HG03469 (cell line): ENCODE measurements around the gene TMEM269.
A peak's percentile ranks its signal among the peaks of the same experiment; 100 is the strongest.

Experiments used
- ATAC-seq: cut with Tn5 transposase; IDR thresholded peaks from one replicate; pipeline ENCODE4 v1.9.1; 2021; ENCODE audit warnings: mild to moderate bottlenecking, moderate library complexity, moderate number of reproducible peaks; ENCODE audit not compliant: unreplicated experiment

The TMEM269 gene

DNA sequence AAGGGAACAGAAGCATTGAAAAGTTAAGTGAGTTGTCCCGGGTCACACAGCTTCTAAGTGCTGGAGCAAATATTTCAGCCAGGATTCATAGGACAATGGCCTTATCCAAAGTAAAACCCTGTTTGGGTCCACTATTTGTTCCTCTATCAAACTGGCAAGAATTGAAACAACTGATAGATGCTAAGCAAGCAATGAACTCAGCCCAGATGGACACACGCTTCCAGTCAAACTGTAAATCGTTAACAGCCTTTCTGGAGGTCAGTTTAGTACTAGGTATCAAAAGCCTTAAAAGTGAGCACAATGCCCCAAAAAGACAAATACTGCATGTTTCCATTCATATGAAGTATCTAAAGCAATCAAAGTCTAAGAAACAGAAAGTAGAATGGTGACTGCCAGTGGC lies 33.2 kb downstream of the TMEM269 start:
- no peak for ATAC-seq

DNA sequence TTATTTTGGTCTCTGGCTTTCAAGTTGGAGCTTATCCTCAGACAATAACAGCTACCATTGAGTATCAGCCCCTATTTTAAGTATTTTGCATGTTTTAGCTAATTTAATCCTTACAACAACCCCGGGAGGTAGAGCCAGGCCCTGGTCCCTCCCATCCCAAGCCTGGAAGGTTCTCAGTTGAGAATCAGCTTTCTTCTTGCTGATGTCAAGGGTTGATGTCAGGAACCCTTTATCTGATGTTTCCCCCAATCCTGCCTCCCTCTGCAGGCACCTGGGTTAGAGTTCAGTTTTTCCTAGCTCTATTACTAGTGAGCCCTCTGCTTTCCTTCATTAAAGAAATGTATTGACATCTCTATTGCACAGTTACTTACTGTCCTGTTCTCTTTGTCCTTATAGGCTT lies 36.0 kb downstream of the TMEM269 start:
- no peak for ATAC-seq

DNA sequence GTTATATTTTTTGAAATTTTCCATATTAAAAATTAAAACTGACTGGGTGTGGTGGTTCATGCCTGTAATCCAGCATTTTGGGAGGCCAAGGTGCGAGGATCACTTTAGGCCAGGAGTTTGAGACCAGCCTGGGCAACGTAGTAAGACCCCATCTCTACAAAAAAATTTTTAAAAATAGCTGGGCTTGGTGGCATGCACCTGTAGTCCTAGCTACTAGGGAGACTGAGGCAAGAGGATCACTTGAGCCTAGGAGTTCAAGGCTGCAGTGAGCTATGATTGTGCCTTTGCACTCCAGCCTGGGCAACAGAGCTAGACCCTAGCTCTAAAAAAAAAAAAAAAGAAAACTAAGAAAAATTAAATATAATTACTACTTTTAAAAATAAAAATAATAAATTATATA lies 36.9 kb downstream of the TMEM269 start:
- no peak for ATAC-seq

DNA sequence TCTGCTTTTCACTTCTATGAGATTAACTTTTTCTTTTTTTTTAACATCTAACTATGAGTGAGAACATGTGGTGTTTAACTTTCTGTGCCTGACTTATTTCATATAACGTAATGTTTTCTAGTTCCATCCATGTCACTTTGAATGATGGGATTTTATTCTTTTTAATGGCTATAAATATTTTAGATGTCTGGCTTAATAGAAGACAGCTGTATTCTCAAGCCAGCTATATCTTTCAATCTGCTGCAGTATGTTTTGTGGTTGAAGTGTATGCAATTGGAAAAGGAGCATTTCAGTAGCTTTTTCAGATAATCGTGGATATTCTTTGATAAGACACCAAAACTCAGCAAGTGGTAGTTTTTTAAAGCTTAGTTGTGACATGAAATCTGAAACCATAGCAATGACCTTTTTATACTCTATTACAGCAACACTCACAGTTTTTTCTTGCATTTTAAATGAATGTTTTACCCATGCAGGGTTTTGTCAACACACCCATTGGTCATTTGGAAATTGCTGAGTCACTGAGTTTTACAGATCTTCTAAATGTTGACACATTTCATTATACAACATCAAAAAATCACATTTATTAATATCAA lies 38.1 kb downstream of the TMEM269 start:
- ATAC-seq: no peak

DNA sequence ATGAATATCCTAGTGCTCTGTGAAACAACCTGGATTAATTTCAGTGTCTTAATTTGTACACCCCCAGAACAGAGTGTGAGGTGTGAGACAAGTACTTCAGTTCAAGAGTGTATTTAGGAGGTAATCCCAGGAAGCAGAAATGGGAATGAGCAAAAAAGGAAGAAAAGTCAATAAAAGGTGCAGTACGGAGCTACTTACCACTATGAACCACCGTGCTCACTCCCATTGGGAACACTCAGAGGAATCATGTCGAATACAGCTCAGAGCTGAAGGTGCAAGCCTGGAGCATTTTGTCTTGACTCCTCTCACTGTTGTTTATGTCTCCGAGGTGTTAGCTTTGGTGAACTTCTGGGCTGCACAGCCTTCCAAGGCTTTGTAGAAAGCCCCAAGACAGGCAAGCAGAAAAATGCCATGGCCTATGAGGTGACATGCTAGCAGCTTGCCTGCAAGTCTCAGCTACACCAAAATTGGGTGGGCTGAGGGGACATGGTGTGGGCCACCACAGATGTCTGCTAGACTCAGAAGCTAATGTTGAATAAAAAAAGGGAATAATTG lies 39.8 kb downstream of the TMEM269 start:
- no peak for ATAC-seq

DNA sequence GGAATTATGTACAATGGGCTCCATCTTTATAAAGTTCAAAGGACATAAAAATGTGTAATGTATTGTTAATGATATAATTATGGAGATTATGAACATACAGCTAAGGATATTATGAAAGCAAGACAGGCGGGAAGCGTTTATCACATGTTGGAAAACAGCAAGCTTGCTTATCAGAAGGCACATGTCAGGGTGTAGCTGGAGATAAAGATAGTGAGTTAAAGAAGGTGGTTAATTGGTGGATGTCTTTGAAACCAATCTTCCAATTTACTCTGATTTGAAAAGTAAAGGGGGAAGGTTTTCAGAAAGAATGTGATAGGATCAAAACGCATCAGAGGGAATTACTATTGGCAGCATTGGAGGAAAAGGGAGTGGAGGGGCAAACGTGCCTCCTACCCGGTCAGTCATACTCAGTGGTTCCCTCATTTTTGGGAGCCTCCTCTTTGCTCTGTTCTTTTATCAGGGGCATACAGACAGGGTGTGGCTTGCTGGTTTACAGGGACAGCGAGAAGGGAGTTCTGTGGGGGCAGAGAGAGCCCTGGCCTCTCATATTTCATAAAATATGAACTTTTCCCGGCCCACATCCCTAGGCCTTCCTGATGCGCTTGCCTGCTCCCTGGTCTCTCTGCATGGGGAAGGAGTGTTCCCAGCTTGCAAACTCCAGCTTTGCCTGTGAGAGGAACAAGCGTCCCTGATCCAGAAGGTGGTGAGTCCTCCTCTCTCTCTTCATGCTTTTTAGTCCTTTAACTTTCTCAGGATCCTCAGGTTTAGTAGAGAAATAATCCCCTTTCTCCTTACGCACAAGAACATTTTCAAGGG lies 40.5 kb downstream of the TMEM269 start:
- ATAC-seq: no peak

DNA sequence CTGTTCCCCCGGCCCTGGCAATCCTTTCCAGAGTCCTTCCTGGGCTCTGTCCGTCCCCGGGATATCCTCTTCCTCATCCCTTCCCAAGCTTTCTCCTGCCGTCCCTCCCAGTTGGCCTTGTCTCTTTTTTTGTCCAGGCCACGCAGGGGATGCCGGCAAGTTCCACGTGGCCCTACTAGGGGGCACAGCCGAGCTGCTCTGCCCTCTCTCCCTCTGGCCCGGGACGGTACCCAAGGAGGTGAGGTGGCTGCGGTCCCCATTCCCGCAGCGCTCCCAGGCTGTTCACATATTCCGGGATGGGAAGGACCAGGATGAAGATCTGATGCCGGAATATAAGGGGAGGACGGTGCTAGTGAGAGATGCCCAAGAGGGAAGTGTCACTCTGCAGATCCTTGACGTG lies 45.8 kb downstream of the TMEM269 start:
- no peak for ATAC-seq

DNA sequence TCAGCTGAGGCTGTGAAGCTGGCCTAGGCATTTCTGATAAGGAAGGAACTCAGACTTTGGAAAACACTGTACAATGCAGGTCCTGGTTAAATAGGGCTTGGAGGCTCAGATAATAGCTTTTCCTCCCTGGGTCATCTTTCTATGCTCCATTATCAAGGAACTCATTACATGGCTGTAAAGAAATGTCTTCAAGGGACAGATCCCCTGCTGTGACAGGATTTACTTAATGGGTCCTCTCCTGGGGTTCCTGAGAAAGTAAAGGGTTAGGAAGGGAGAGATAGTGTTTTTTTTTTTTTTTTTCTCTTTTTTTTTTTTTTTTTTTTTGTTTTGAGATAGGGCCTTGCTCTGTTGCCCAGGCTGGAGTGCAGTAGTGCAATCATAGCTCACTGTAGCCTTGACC lies 46.5 kb downstream of the TMEM269 start:
- ATAC-seq: no peak

DNA sequence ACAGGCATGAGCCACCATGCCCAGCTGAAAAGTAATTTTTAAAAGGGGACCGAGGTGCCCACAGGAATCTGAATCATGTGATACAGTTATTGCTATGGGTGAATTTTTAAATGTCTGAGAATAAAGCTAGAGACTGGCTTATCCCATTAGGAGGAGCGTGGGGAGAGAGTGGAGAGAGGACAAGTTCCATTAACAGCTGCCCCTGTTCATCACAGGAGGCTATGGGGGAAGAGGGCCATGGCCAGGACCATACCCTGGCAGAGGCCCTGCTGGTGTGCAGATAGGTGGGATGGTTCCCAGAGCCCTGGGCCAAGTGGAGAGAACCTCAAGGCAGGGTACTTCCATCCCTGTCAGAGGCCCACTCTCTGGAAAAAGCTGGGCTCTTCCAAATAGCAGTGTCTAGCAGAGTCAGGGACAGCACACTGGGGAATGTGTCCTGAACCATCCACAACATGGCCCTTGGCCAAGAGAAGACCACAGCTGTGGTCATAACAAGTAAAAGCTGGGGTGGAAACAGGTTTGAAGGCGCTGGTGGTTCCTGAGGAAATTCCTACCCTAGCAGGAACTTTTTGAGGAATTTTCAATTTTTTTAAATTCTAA lies 48.0 kb downstream of the TMEM269 start:
- no peak for ATAC-seq

DNA sequence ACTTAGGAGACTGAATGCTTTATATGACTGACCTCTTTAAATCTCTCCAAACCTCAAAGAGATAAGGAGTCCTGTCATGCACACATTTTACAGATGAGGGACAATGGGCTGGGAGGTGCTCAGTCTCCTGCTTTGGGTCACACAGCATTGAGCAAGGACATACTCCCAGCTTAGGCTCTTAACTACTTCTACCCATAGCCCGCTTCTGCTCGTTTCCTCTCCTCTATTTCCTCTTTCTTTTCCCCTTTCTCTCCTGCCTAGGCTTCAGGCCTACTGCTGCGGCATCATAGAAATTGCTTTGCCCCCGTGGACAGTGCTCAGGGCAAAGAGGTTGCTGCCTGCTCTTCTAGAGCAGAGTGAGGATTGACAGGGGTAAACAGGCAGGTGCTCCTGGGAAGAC lies 49.2 kb downstream of the TMEM269 start:
- ATAC-seq: no peak

DNA sequence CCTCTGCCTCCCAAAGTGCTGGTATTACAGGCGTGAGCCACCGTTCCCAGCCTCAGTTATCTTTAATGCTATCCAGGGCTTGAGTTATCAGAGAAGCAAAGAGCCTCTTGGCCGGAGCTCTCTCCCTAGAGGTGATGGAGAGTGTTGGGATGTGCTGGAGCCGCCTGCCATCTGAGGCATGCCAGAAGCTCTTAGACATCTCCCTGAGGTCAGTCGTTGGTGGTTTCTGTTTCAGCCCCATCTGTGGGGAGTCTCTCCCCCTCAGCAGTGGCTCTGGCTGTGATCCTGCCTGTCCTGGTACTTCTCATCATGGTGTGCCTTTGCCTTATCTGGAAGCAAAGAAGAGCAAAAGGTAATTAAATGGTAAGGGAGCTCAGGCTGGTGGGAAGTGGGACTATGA lies 50.0 kb downstream of the TMEM269 start:
- no peak for ATAC-seq

DNA sequence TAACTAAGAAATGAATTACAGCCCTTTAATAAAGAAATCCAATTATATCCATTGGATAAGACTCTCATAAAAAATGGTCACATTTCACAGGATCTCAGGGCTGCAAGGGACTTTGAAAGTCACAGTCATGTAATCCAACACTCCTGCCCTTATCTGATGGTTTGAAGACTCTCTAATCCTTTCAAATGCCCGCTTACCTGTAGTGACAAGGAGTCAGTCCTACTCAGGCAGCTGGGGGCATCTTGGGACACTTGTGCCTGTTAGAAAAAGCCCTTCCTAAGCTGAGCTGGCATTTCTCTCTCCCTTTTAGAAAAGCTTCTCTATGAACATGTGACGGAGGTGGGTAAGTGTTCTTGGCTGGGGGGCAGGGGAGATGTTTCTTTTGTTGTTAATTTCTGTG lies 50.6 kb downstream of the TMEM269 start:
- no peak for ATAC-seq

DNA sequence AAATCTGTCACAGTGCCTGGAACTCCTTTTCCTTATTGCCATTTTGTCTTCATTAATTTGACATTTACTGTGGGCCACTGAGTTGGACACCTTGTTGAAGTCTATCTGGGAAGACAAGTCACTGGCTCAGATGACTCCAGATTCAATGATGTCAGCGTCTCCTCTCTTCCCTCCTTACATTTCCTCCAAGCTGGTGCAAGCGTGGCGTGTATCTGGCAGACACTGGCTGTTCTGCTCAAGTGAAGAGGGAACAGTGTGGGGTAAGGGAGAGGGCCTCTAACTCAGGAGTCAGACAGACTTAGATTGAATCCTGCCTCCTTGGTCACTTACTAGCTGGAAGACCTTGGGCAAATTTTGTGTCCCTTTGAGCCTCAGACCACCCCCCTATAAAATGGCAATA lies 52.9 kb downstream of the TMEM269 start:
- no peak for ATAC-seq

DNA sequence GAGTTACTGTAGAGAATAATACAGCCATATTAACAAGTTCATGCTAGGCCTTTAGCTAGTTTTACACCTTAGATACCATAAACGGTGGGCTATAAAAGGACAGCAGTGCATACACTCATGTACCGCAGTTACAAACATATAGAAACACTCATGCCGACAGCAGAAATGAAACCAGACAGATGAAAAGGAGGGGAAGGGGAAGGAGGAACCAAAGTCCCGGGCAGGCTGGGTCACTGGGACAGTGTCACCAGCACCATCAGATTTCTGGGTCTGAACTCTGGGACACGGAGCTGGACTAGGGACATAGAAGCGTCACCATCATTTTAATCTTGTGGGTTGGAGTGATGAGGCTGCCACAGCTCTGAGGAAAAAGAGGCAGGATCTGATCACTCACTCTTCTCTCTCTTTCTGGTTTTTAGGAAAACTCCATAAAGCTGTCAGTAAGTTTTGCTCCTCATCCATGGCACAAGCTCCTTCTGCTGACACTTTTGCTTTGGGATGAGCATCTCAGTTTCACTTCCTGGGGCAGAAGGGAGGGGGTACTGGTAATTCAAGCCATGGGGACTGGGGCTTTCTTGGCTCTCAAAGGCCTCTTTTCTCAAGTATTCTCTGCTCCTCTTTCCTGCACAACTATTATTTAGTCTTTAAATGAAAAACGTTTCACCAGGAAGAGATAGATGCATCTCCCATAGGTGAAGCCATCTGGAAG lies 53.8 kb downstream of the TMEM269 start:
- ATAC-seq: no peak

DNA sequence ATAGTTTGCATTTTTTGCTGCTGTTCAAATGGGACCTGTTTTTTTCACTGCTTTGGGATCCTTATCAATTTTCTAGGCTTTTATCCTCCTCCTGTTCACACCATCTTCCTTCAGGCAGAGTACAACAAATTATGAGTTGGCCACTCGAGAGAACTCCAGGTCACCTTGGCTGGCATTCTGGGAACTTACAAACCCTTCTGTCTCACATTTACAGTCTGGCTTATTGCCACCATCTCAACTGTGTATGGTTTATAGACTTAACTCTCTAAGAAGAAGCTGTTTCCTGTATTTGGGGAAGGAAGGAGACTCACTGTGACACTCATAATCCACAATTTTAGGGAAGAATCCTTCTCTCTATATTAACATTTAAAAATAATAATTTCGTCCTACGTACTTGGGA lies 56.2 kb downstream of the TMEM269 start:
- ATAC-seq: no peak

DNA sequence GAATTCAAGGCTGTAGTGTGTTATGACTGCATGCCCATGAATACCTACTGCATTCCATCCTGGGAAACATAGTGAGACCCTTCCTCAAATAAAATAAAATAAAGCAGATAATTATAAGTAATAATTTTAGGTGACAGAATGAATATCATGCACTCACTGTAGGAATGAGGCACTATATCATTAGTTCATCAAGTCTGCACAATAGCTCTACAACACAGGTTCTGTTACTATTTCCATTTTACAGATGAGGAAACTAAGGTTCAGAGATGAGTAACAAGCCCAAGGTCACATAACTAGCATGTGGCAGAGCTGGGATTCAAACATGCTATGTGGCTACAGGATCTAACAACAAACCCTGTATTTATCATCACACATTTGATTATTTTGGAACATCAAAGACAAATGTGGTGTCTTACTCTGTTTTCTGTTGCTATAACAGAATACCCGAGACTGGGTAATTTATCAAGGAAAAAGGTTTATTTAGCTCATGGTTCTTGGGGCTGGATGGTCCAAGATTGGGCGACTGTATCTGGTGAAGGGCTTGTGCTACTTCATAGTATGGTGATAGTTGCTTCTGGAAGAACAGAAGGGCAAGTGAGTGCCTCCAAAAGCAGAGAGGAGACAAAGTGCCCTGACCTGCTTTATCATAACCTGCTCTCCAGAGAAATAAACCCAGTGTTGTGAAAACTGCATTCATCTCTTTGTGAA lies 56.8 kb downstream of the TMEM269 start:
- ATAC-seq: no peak

DNA sequence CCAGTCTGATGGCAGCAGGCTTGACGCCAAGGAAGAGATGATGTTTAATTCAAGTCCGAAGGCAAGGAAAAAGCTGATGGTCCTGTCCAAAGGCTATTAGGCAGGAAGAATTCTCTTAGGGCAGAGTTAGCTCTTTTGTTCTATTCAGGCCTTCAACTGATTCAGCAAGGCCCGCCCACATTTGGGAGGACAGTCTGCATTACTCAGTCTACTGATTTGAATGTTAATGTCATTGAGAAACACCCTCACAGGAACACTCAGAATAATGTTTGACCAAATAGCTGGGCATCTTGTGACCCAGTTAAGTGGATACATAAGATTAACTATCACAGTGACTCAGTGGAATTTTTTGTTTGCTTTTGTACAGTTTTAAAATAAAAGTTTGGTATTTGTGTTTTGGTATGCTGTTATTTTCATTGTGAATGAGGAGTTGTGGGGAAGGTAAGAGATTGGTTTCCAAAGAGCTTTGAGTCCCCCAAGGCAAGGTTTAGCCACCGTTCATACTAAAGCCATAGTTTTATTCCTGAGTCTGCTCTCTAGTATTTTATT lies 59.9 kb downstream of the TMEM269 start:
- ATAC-seq: no peak

DNA sequence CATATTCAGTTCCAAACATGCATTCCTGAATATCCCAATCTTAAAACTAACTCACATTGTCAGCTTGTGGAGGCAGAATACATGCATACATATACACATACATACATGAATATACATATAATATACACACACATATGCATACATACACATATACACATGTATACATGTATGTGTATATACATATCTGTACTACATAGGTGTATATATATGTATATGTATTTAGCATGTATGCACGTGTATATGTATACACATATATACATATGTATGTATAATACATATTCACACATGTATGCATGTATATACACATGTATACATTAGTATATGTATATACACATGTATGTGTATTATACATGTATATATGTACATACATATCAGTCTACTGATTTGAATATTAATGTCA lies 60.4 kb downstream of the TMEM269 start:
- no peak for ATAC-seq

DNA sequence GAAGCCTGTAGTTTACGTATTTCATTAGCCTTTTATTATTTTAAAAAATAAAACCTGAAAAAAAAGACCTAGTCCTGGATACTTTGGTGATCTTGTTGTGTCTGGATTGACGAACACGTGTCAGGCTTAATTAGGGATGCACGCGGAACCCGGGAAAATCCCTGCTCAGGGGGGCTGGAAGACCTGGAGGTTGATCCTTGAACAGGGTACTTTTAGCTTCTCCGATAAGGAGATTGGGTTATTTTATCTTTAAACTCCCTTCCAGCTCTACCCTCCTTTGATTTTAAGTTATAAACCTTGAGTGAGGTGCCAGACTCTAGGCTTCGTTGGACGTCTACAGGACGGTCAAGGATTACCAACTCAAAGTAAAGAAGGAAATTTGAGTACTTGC lies 61.1 kb downstream of the TMEM269 start:
- no peak for ATAC-seq

DNA sequence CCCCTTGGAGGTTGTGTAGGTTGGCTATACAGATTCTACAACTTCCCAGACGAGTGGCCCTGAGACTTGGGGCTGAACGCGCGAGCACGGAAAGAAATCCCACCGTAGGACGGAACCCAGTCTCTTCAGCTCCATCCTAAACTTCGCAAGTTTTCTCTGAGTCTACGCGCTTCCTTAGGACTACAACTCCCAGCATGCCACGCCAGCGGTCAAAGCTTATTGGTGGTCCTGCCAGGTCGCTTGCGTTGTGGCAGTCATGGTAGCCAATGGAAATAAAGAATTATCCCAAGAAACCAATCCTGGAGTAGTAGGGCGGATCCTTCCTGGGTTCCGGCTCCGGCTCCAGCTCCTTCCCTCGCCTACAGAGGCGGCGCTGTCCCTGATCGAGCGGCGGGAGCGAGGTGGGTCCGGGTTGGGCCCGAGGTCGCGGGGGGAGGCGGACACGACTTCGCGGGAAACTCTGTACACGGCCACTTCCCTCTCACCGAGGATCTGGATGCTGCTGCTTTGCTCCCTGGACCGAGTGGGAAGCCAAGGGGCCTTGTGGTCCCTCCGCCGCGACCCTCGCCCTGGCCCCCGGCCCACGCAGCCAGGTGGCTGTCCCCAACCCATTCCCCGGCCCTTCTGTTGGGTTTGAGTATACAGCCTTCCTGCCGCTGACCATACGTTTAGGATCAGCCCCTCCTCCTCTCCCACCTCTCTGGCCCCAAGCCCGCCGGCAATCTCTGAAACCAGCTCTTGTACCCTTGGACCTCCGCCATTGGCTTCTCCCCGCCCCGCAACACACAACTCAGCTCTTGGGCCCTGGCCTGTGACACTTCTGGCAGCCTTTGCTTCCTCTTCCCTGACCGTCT lies 61.7 kb downstream of the TMEM269 start, which contains the start of gene ZNF691:
Gene ZNF691 (plus strand): TSS at position 357 of the 854 bp plus-strand sequence. CDS start 3,046 bp downstream, outside the sequence.
- peak; percentile 83 for ATAC-seq
